DMS 273 (cell line): Measurements from ENCODE around the gene ATP6V0A4.
"Not testable (repeated sequence)": the region's sequence is repeated elsewhere in the genome, so short reads cannot be mapped to it uniquely, and the experiment has no call there.

Experiments used
- DNase-seq: peaks from one replicate; lab custom pipeline; 2025; ENCODE audit not compliant: unreplicated experiment; lab: John Stamatoyannopoulos, UW

Gene ATP6V0A4

GRCh38 chr7:138705167-138705566 is 92.8 kb downstream of the ATP6V0A4 start:
- DNase-seq: no peak

- no peak for DNase-seq
These were observed 96.5 kb downstream of the ATP6V0A4 start for GRCh38 chr7:138701537-138701923.

- DNase-seq: no peak
These were observed 97.0 kb downstream of the ATP6V0A4 start, which contains the start of gene SVOPL for GRCh38 chr7:138700857-138701536. Gene SVOPL (minus strand): TSS chr7:138701362. CDS start chr7:138679045, 22,317 bp downstream.

GRCh38 chr7:138699661-138700060 is 98.3 kb downstream of the ATP6V0A4 start:
- no peak for DNase-seq

GRCh38 chr7:138698281-138698680 is 99.7 kb downstream of the ATP6V0A4 start:
- no peak for DNase-seq

GRCh38 chr7:138697535-138698182 is 100.3 kb downstream of the ATP6V0A4 start:
- DNase-seq: no peak

GRCh38 chr7:138695776-138696175 is 102.2 kb downstream of the ATP6V0A4 start:
- DNase-seq: not testable (repeated sequence)

- DNase-seq: no peak
These were observed 102.9 kb downstream of the ATP6V0A4 start for GRCh38 chr7:138695106-138695505.

- no peak for DNase-seq
These were observed 106.8 kb downstream of the ATP6V0A4 start for GRCh38 chr7:138691178-138691577.

GRCh38 chr7:138690495-138690894 is 107.5 kb downstream of the ATP6V0A4 start:
- DNase-seq: no peak

- not testable (repeated sequence) for DNase-seq
These were observed 110.0 kb downstream of the ATP6V0A4 start for GRCh38 chr7:138688037-138688436.

GRCh38 chr7:138684340-138684739 is 113.7 kb downstream of the ATP6V0A4 start:
- no peak for DNase-seq

- no peak for DNase-seq
These were observed 118.2 kb downstream of the ATP6V0A4 start for GRCh38 chr7:138679793-138680192.

- no peak for DNase-seq
These were observed 127.4 kb downstream of the ATP6V0A4 start for GRCh38 chr7:138670594-138670993.

- no peak for DNase-seq
These were observed 128.6 kb downstream of the ATP6V0A4 start for GRCh38 chr7:138669364-138669763.

GRCh38 chr7:138668946-138669345 is 129.1 kb downstream of the ATP6V0A4 start:
- DNase-seq: no peak

- no peak for DNase-seq
These were observed 129.8 kb downstream of the ATP6V0A4 start for GRCh38 chr7:138668229-138668596.

- DNase-seq: no peak
These were observed 130.3 kb downstream of the ATP6V0A4 start for GRCh38 chr7:138667535-138668228.

- DNase-seq: no peak
These were observed 131.6 kb downstream of the ATP6V0A4 start for GRCh38 chr7:138666385-138666784.

GRCh38 chr7:138665669-138666140 is 132.3 kb downstream of the ATP6V0A4 start:
- DNase-seq: no peak

GRCh38 chr7:138665249-138665648 is 132.7 kb downstream of the ATP6V0A4 start:
- DNase-seq: no peak
